Cardiac muscle cell (in vitro differentiated cells and primary cell): ENCODE results near the gene NKX6-2. TPM values are rescaled to one million over a fixed set of nuclear protein-coding genes. Genes with fewer than 3 reads are reported as not detected.

Experiments used
- DNase-seq, 2 donors: peaks; one replicate each; pipeline versions ENCODE4 v3.0.0 to v3.0.0-alpha.2; 2010 to 2017; ENCODE audit warnings: low read depth in 1 of 2, low spot score in 1 of 2
- H3K27ac ChIP-seq: fragments of 200-600 bp; sonication (generic); 2 replicates; pipeline ENCODE4 v1.5.1; 2016
- H3K27me3 ChIP-seq: fragments of 200-600 bp; sonication (generic); 2 replicates; pipeline ENCODE4 v1.6.0; 2016; ENCODE audit warnings: control low read depth
- H3K36me3 ChIP-seq: fragments of 200-600 bp; sonication (generic); 2 replicates; pipeline ENCODE4 v1.5.1; 2016; ENCODE audit warnings: control low read depth
- H3K4me1 ChIP-seq: fragments of 200-600 bp; sonication (generic); 2 replicates; pipeline ENCODE4 v1.8.1; 2017; ENCODE audit warnings: low read depth, mild to moderate bottlenecking, mixed run types
- H3K4me3 ChIP-seq: fragments of 200-600 bp; sonication (generic); 2 replicates; pipeline ENCODE4 v1.5.1; 2016; ENCODE audit warnings: mild to moderate bottlenecking
- H3K9me3 ChIP-seq: fragments of 200-600 bp; sonication (generic); 2 replicates; pipeline ENCODE4 v1.5.1; 2017; ENCODE audit warnings: low read depth, mild to moderate bottlenecking, control low read depth
- polyA plus RNA-seq: library from polyadenylated mRNA; unstranded; fragments of >200 nt; fragmentation: Nextera tagmentation; extraction: Ambion mirVana; gene quantifications from 2 replicates; pipeline ENCODE4 v1.2.1, GENCODE V29; 2016
- total RNA-seq: library from RNA; depleted of rRNA; stranded (reverse); fragments of >200 nt; gene quantifications from 2 replicates; pipeline ENCODE4 v1.2.3, GENCODE V29; 2016
- TF ChIP-seq, protein P1 (sequence below): IDR thresholded peaks from 2 replicates; pipeline ENCODE4 v1.5.1; 2012; ENCODE audit warnings: low read depth, mild to moderate bottlenecking, low read length

NKX6-2 gene
- total and polyA plus RNA-seq, 2 experiments from 2014 or later = 0.09 to 15.4 TPM

DNA sequence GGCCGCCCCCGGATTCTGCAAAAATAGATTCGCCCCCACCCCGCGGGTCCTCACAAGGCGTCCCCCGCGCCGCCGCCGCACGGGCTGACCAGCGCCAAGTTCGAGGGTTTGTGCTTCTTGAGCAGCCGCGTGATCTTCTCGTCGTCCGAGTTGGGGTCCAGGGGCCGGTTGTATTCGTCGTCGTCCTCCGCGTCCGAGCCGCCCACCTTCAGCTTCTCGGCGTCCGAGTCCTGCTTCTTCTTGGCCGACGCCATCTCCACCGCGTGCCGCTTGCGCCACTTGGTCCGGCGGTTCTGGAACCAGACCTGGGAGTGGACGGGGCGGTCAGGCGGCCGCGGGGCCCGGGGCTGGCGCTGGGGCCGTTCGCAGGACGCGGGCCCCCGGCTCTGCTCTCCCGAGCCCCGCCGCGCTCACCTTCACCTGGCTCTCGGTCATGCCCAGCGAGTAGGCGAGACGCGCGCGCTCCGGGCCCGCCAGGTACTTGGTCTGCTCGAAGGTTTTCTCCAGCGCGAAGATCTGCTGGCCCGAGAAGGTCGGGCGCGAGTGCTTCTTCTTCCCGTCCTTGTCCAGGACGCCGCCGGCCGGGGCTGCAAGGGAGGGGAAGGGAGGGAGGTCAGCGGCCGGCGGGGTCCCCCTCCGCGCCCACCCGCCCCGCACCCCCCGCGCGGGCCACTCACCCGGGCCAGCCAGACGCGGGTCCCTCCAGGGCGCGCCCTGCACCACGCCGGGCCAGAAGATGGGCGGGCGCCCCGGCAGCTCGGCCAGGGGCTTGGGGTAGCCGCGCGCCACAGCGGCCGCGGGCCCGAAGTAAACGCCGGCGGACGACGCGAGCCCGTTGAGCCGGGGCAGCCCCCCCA, 853 bp downstream of the NKX6-2 start:
- TF ChIP-seq, protein P1, sequence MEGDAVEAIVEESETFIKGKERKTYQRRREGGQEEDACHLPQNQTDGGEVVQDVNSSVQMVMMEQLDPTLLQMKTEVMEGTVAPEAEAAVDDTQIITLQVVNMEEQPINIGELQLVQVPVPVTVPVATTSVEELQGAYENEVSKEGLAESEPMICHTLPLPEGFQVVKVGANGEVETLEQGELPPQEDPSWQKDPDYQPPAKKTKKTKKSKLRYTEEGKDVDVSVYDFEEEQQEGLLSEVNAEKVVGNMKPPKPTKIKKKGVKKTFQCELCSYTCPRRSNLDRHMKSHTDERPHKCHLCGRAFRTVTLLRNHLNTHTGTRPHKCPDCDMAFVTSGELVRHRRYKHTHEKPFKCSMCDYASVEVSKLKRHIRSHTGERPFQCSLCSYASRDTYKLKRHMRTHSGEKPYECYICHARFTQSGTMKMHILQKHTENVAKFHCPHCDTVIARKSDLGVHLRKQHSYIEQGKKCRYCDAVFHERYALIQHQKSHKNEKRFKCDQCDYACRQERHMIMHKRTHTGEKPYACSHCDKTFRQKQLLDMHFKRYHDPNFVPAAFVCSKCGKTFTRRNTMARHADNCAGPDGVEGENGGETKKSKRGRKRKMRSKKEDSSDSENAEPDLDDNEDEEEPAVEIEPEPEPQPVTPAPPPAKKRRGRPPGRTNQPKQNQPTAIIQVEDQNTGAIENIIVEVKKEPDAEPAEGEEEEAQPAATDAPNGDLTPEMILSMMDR = no peak
- H3K9me3 ChIP-seq = no peaks in the 10 kb centered on the region
- DNase-seq = peak in 1 of 2 donors; percentile 6
- peaks cover 98% of the 10 kb centered on the region for H3K27me3 ChIP-seq
- H3K4me1 ChIP-seq = peaks cover 3% of the 10 kb centered on the region
- peak overlapping the region; percentile 26 for H3K4me3 ChIP-seq
- no peaks in the 10 kb centered on the region for H3K36me3 ChIP-seq
- H3K27ac ChIP-seq = no peak overlapping the region

DNA sequence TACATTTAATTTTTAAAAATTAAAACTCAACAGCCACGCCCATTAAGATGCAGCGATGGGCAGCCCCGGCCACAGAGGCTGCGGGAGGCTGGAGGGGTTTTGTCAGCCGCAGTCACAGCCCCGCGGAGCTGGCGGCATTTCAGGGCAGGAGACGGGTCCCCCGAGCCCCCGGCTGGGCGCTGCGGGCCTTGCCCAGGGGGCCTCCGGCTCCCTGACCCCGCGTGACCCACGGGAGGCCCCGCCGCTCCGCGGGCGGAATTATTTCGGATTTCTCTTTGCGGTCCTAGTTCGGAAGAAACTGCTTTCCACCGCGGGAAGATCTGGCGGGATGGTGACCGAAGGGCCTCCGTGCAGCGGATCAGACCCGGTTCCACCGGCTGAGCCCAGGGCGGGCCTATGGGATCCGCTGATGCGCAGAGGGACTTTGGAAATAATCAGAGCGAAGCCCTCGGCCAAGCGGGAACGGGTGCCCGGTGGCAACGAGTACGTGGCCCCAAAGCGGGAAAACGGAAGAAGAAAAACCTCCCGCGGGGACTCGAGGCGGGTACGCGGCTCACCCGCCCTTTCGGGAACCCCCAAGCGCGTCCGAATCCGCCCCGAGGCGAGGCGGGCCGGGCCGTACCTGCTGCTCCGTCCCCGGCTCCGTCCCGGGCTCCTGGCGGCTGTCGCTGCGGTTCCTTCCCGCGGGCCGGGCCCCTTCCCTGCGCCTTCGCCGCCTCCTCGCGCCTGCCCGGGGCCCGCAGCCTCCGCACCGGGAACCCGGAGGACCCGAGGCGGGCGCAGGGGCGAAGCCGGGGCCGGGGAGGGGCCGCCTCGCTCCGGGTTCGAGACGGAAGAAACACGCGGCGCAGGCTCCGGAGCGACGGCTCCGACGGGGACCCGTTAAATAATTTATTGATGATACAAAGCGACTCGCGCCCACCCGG, 1.7 kb downstream of the NKX6-2 start:
- no peak for DNase-seq
- no peak overlapping the region for H3K4me3 ChIP-seq
- H3K27ac ChIP-seq = no peak overlapping the region
- H3K36me3 ChIP-seq = no peaks in the 10 kb centered on the region
- peaks cover 89% of the 10 kb centered on the region for H3K27me3 ChIP-seq
- no peaks in the 10 kb centered on the region for H3K9me3 ChIP-seq
- TF ChIP-seq, protein P1 = no peak
- H3K4me1 ChIP-seq = peaks cover 3% of the 10 kb centered on the region

DNA sequence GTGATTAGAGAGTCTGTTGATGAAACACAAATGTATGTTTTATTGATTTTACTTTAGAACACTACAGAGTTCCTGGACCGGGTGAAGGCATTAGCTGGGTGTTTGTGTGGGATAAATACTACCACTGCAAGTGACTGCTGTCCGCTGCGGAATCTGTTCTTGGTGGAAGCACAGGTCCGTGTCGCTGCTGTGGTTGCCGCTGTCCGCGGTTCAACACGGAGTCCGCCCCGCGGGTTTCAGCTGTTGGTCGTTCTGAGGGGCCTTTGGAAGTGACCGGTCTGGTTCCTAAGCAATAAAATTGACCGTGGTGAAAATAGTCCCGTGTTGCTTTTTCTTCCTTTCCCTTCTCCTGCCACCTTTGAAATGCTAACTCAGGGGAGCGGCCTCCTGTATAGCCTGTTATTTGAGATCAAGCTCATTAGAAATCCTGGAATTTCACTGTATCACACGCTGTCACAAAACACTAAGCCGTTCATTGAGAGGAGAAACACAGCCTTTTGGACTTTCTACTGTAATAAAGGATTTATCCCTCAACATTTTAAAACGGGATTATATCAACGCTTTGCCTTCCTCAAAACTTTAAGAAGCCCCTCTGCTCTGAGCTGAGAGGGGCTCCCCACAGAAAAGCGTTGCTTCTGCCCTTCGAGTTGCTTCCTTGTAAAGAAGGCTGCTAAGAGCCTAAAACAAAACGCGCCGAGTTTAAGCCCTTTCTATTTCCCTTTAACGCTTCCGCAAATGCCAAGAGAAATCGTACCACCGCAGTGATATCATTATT, 2.6 kb downstream of the NKX6-2 start:
- TF ChIP-seq, protein P1 = no peak
- Histone ChIP-seq H3K27ac (no peak overlapping the region), H3K36me3 (no peaks in the 10 kb centered on the region), H3K4me1 (peaks cover 3% of the 10 kb centered on the region), H3K27me3 (peaks cover 81% of the 10 kb centered on the region), H3K4me3 (no peak overlapping the region), H3K9me3 (no peaks in the 10 kb centered on the region)
- DNase-seq = no peak

DNA sequence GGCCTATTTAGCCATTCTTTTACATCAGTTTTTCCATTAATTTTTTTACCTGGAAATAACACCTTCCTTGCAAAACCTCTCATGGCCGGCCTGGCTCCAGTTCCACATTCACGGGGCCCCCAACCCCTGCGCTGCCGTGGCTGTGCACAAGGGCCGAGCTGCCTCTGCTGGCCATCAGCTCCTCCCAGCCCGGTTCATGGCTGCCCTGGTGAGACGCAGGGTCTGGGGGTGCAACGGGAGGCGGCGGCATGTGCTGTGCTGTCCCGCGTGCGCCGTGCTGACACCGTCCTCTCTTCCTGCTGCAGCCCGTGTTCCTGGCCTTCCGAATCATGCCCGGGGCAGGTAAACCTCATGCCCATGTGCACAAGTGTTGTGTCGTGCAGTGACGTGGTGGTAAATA, 4.4 kb downstream of the NKX6-2 start:
- peaks cover 3% of the 10 kb centered on the region for H3K4me1 ChIP-seq
- H3K4me3 ChIP-seq = no peak overlapping the region
- peaks cover 3% of the 10 kb centered on the region for H3K36me3 ChIP-seq
- no peak overlapping the region for H3K27ac ChIP-seq
- no peaks in the 10 kb centered on the region for H3K9me3 ChIP-seq
- TF ChIP-seq, protein P1 = no peak
- no peak for DNase-seq
- peaks cover 63% of the 10 kb centered on the region for H3K27me3 ChIP-seq

DNA sequence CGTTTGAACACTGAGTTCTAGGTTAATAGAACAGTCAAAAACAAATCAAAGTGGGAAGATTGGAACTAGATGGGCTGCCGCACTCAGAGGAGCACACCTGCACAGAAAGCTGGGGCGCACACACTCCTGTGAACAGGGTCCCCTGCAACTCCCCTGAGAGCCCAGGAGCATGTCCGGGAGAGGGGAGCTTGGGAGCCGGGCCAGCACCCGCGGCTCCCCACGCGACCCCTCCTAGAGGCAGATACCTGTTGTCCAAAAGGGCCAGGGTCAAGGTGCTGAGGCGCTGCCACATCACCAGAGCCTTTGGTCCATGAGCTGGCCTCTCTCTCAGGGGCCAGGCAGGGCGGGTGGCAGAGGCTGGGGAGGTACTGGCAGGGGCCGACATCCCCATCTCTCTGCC, 5.6 kb downstream of the NKX6-2 start:
- Histone ChIP-seq H3K9me3 (no peaks in the 10 kb centered on the region), H3K4me1 (no peaks in the 10 kb centered on the region), H3K36me3 (peaks cover 3% of the 10 kb centered on the region), H3K27ac (no peak overlapping the region), H3K4me3 (no peak overlapping the region), H3K27me3 (peaks cover 52% of the 10 kb centered on the region)
- no peak for DNase-seq
- TF ChIP-seq, protein P1 = no peak
